Pancreas (tissue), 10 donors: ENCODE results near the gene UNG. TPM values are rescaled to one million over a fixed set of nuclear protein-coding genes. Genes with fewer than 3 reads are reported as not detected.

Experiments used
- ATAC-seq, 4 donors: fragments of 200-7000 bp; cut with Tn5 transposase; one replicate each; pipeline versions ENCODE4 v1.8.0 to v1.9.1; 2020; ENCODE audit warnings: mild to moderate bottlenecking in 4 of 4, moderate library complexity in 4 of 4
- DNase-seq, 6 donors: peaks; one replicate each; pipeline ENCODE4 v3.0.0-alpha.2; 2020
- FAIRE-seq: peaks from 2 replicates; lab custom pipeline; 2012; peaks lifted over from hg19 to GRCh38; lab: Jason Lieb, UNC
- H3K27ac ChIP-seq, 4 donors: fragments of 200-600 bp; sonication (generic); 1 replicate in 3 of 4; 2 replicates in 1 of 4; pipeline versions ENCODE4 v1.5.0 to v1.8.0; 2020
- H3K27me3 ChIP-seq, 4 donors: fragments of 200-600 bp; one replicate each; pipeline ENCODE4 v1.8.0; 2021
- H3K36me3 ChIP-seq, 3 donors: fragments of 200-600 bp; sonication (generic) in 1 of 3; one replicate each; pipeline versions ENCODE4 v1.5.0 to v1.8.0; 2020 to 2021
- H3K4me1 ChIP-seq, 3 donors: fragments of 200-600 bp; one replicate each; pipeline ENCODE4 v1.8.0; 2021
- H3K4me3 ChIP-seq, 4 donors: fragments of 200-600 bp; sonication (generic) in 2 of 4; one replicate each; pipeline versions ENCODE4 v1.5.0 to v1.8.0; 2020 to 2021
- H3K9me3 ChIP-seq, 4 donors: fragments of 200-600 bp; one replicate each; pipeline ENCODE4 v1.8.0; 2021
- CTCF ChIP-seq, 4 donors: fragments of 200-600 bp; sonication (generic) in 3 of 4; IDR thresholded peaks; one replicate each; pipeline versions ENCODE4 v1.5.0 to v1.8.0; 2021; ENCODE audit warnings: antibody characterized with exemption in 4 of 4
- WGBS, 2 donors: extraction: QIAGEN DNeasy Blood & Tissue Kit; methylation state at CpG; one replicate each; pipeline ENCODE4 v1.1.7; 2013; 5-methylcytosine and 5-hydroxymethylcytosine counted together
- intact Hi-C, 3 donors: fragments of 100-400 bp; cut with DNase I; formaldehyde crosslinking; loops; one replicate each; pipeline versions ENCODE4 v1.11.1 to v1.14.2; 2022
- polyA plus RNA-seq, 2 donors: library from polyadenylated mRNA; stranded (reverse); fragments of 200-250 nt; gene quantifications; one replicate each; pipeline ENCODE4 v1.2.3, GENCODE V29; 2013
- total RNA-seq, 6 donors: library from RNA; stranded (reverse); fragmentation: NEBNext Ultra II Directional in 4 of 6; extraction: Animal tissue kit (Norgen Biotek cat#: 25700) in 4 of 6; gene quantifications; one replicate each; pipeline versions ENCODE4 v1.2.1 to v1.2.4, GENCODE V29; 2021 to 2023
- donor health status: healthy with polysubstance abuse.
- donor health status: DM: no; HTN: no; CAD: no; lungs with moderate emphysema.
- donor health status: DM: no; HTN: no; CAD: no.
- donor health status: control.
- donor health status: control.
- donor health status: Bipolar disorder and iron deficiency.
- donor health status: DM: yes; HTN: yes; CAD: no.
- donor health status: DM: no; HTN: no; CAD: no.
- donor health status: DM: no; HTN: no; CAD: no.
- donor health status: DM: yes; HTN: yes; CAD: no.

The UNG gene
- total and polyA plus RNA-seq, 8 donors = 5.1 to 15.8 (median 8.3) TPM

GRCh38 chr12:109069307-109070271 lies 27.8 kb upstream of the UNG start:
- DNase-seq = no peak
- H3K9me3 ChIP-seq = no peaks in the 10 kb centered on the region
- peaks cover 6 to 15% (median 12%) of the 10 kb centered on the region in 3 donors for H3K4me1 ChIP-seq
- no peak overlapping the region for H3K4me3 ChIP-seq
- H3K27me3 ChIP-seq = no peaks in the 10 kb centered on the region
- H3K27ac ChIP-seq = no peak overlapping the region
- H3K36me3 ChIP-seq = peaks cover 0 to 24% (median 5%) of the 10 kb centered on the region in 3 donors
- TF ChIP-seq CTCF (IDR thresholded peaks at IDR 0.05) = no peak
- WGBS, 2 donors = 93% methylated on average over 17 of the region's 17 CpGs
- FAIRE-seq = no peak
- intact Hi-C loops = no loop called here
- no peak for ATAC-seq

- Histone ChIP-seq H3K4me1 (no peaks in the 10 kb centered on the region), H3K4me3 (no peak overlapping the region), H3K36me3 (peaks cover 0 to 25% (median 13%) of the 10 kb centered on the region in 3 donors), H3K27ac (no peak overlapping the region), H3K9me3 (no peaks in the 10 kb centered on the region), H3K27me3 (no peaks in the 10 kb centered on the region)
- DNase-seq (no peak), FAIRE-seq (no peak), ATAC-seq (no peak)
- TF ChIP-seq CTCF (IDR thresholded peaks at IDR 0.05) = no peak
- intact Hi-C loops = no loop called here
These were observed 22.5 kb upstream of the UNG start for GRCh38 chr12:109074866-109075265.

GRCh38 chr12:109082751-109083150 lies 14.6 kb upstream of the UNG start:
- Histone ChIP-seq H3K4me1 (peaks cover 5 to 20% (median 10%) of the 10 kb centered on the region in 3 donors), H3K27me3 (no peaks in the 10 kb centered on the region), H3K4me3 (no peak overlapping the region), H3K27ac (no peak overlapping the region), H3K9me3 (no peaks in the 10 kb centered on the region), H3K36me3 (peaks cover 0 to 57% (median 0%) of the 10 kb centered on the region in 3 donors)
- DNase-seq (no peak), ATAC-seq (no peak), FAIRE-seq (no peak)
- no peak for TF ChIP-seq CTCF (IDR thresholded peaks at IDR 0.05)
- intact Hi-C loops = no loop called here
- 90 to 96% methylated on average over 14 of the region's 14 CpGs for WGBS, 2 donors

- H3K27ac ChIP-seq = peak overlapping the region in 1 of 4 donors; percentile 25
- H3K36me3 ChIP-seq = peaks cover 0 to 68% (median 8%) of the 10 kb centered on the region in 3 donors
- intact Hi-C loops = no loop called here
- H3K9me3 ChIP-seq = no peaks in the 10 kb centered on the region
- no peaks in the 10 kb centered on the region for H3K27me3 ChIP-seq
- no peak overlapping the region for H3K4me3 ChIP-seq
- WGBS, 2 donors = 25 to 27% methylated on average over 2 of the region's 2 CpGs
- TF ChIP-seq CTCF (IDR thresholded peaks at IDR 0.05) = no peak
- H3K4me1 ChIP-seq = peaks cover 6 to 23% (median 10%) of the 10 kb centered on the region in 3 donors
- ATAC-seq (peak; percentile 69 to 85 (median 78)), FAIRE-seq (no peak), DNase-seq (no peak)
These were observed 13.0 kb upstream of the UNG start for GRCh38 chr12:109084425-109084824.

- H3K27me3 ChIP-seq = no peaks in the 10 kb centered on the region
- FAIRE-seq (no peak), DNase-seq (no peak), ATAC-seq (no peak)
- no peak overlapping the region for H3K27ac ChIP-seq
- intact Hi-C loops = no loop called here
- H3K36me3 ChIP-seq = peaks cover 0 to 58% (median 8%) of the 10 kb centered on the region in 3 donors
- 96 to 97% methylated on average over 11 of the region's 11 CpGs for WGBS, 2 donors
- no peak for TF ChIP-seq CTCF (IDR thresholded peaks at IDR 0.05)
- H3K9me3 ChIP-seq = no peaks in the 10 kb centered on the region
- H3K4me3 ChIP-seq = no peak overlapping the region
- H3K4me1 ChIP-seq = peaks cover 6 to 23% (median 10%) of the 10 kb centered on the region in 3 donors
These were observed 11.8 kb upstream of the UNG start for GRCh38 chr12:109085590-109085989.
